Activated T-cell treated with anti-CD3 and anti-CD28 coated beads, Interleukin-2, amount 50 U/mL, for 72 hours (primary cell): ENCODE results near the gene EYA4. TPM values are rescaled to one million over a fixed set of nuclear protein-coding genes. Genes with fewer than 3 reads are reported as not detected.
"Not testable (repeated sequence)": the region's sequence is repeated elsewhere in the genome, so short reads cannot be mapped to it uniquely, and the experiment has no call there.

Source experiments
- ATAC-seq, 2 donors: fragments of 150-1000 bp; cut with Tn5 transposase; replicated peaks in 1 of 2; 2 replicates each; pipeline ENCODE4 v1.10.0; 2021; ENCODE audit warnings: moderate library complexity in 2 of 2, mild to moderate bottlenecking in 1 of 2
- DNase-seq, 2 donors: peaks; one replicate each; pipeline ENCODE4 v3.0.0; 2021 to 2022; ENCODE audit warnings: mixed read lengths in 1 of 2
- H3K27ac Mint-ChIP-seq: one replicate; pipeline ENCODE4 v1.8.0; 2022; ENCODE audit warnings: mild to moderate bottlenecking, moderate library complexity, mixed read lengths
- H3K27me3 Mint-ChIP-seq: one replicate; pipeline ENCODE4 v1.8.0; 2022; ENCODE audit warnings: low read depth, mixed read lengths
- H3K36me3 Mint-ChIP-seq, 2 donors: one replicate each; pipeline ENCODE4 v1.8.0; 2022; ENCODE audit warnings: mixed read lengths in 2 of 2, mild to moderate bottlenecking in 1 of 2; ENCODE audit not compliant: insufficient read depth in 2 of 2
- H3K4me1 Mint-ChIP-seq: one replicate; pipeline ENCODE4 v1.8.0; 2022; ENCODE audit warnings: low read depth, mixed read lengths
- H3K4me3 Mint-ChIP-seq, 2 donors: one replicate each; pipeline ENCODE4 v1.8.0; 2022; ENCODE audit warnings: mild to moderate bottlenecking in 2 of 2, mixed read lengths in 2 of 2, moderate library complexity in 2 of 2
- H3K9me3 Mint-ChIP-seq, 2 donors: one replicate each; pipeline ENCODE4 v1.8.0; 2022; ENCODE audit warnings: mixed read lengths in 2 of 2
- total RNA-seq, 2 donors: library from RNA; stranded (reverse); gene quantifications; one replicate each; pipeline ENCODE4 v1.2.3, GENCODE V29; 2022

EYA4 gene
- total RNA-seq, 2 donors from 2014 or later, result not detected

GRCh38 chr6:133380723-133381122 lies 139.6 kb downstream of the EYA4 start:
- DNase-seq, result no peak
- H3K9me3 Mint-ChIP-seq, result no peaks in the 10 kb centered on the region
- H3K4me1 Mint-ChIP-seq, result no peaks in the 10 kb centered on the region
- no peak overlapping the region for H3K4me3 Mint-ChIP-seq
- H3K27me3 Mint-ChIP-seq, result no peaks in the 10 kb centered on the region
- H3K36me3 Mint-ChIP-seq, result no peaks in the 10 kb centered on the region
- H3K27ac Mint-ChIP-seq, result no peak overlapping the region
- no peak for ATAC-seq

- H3K4me1 Mint-ChIP-seq, result no peaks in the 10 kb centered on the region
- H3K36me3 Mint-ChIP-seq, result no peaks in the 10 kb centered on the region
- H3K4me3 Mint-ChIP-seq, result no peak overlapping the region
- DNase-seq, result no peak
- H3K9me3 Mint-ChIP-seq, result peaks cover 0 to 3% of the 10 kb centered on the region in 2 donors
- H3K27ac Mint-ChIP-seq, result no peak overlapping the region
- H3K27me3 Mint-ChIP-seq, result peaks cover 6% of the 10 kb centered on the region
- no peak for ATAC-seq
Observed at GRCh38 chr6:133388731-133389130, 147.6 kb downstream of the EYA4 start.

- ATAC-seq, result no peak
- H3K27ac Mint-ChIP-seq, result no peak overlapping the region
- peaks cover 6% of the 10 kb centered on the region for H3K27me3 Mint-ChIP-seq
- no peak for DNase-seq
- peaks cover 0 to 3% of the 10 kb centered on the region in 2 donors for H3K9me3 Mint-ChIP-seq
- no peaks in the 10 kb centered on the region for H3K36me3 Mint-ChIP-seq
- H3K4me1 Mint-ChIP-seq, result no peaks in the 10 kb centered on the region
- H3K4me3 Mint-ChIP-seq, result no peak overlapping the region
Observed at GRCh38 chr6:133390168-133390567, 149.0 kb downstream of the EYA4 start.

GRCh38 chr6:133392015-133392414 lies 150.9 kb downstream of the EYA4 start:
- H3K27ac Mint-ChIP-seq, result no peak overlapping the region
- H3K4me3 Mint-ChIP-seq, result no peak overlapping the region
- ATAC-seq (no peak), DNase-seq (no peak)
- H3K27me3 Mint-ChIP-seq, result peaks cover 14% of the 10 kb centered on the region
- no peaks in the 10 kb centered on the region for H3K4me1 Mint-ChIP-seq
- H3K36me3 Mint-ChIP-seq, result no peaks in the 10 kb centered on the region
- H3K9me3 Mint-ChIP-seq, result peaks cover 0 to 3% of the 10 kb centered on the region in 2 donors

- ATAC-seq (no peak), DNase-seq (no peak)
- Mint-ChIP-seq H3K27me3 (peaks cover 14% of the 10 kb centered on the region), H3K36me3 (no peaks in the 10 kb centered on the region), H3K9me3 (peaks cover 0 to 4% of the 10 kb centered on the region in 2 donors), H3K4me3 (no peak overlapping the region), H3K4me1 (no peaks in the 10 kb centered on the region), H3K27ac (no peak overlapping the region)
Observed at GRCh38 chr6:133392641-133393040, 151.5 kb downstream of the EYA4 start.

- no peak for DNase-seq
- H3K27me3 Mint-ChIP-seq, result peaks cover 14% of the 10 kb centered on the region
- no peaks in the 10 kb centered on the region for H3K36me3 Mint-ChIP-seq
- peaks cover 0 to 4% of the 10 kb centered on the region in 2 donors for H3K9me3 Mint-ChIP-seq
- H3K27ac Mint-ChIP-seq, result no peak overlapping the region
- H3K4me3 Mint-ChIP-seq, result no peak overlapping the region
- H3K4me1 Mint-ChIP-seq, result no peaks in the 10 kb centered on the region
- ATAC-seq, result no peak
Observed at GRCh38 chr6:133393891-133394290, 152.7 kb downstream of the EYA4 start.

- H3K4me1 Mint-ChIP-seq, result no peaks in the 10 kb centered on the region
- no peaks in the 10 kb centered on the region for H3K36me3 Mint-ChIP-seq
- H3K27ac Mint-ChIP-seq, result no peak overlapping the region
- peaks cover 0 to 4% of the 10 kb centered on the region in 2 donors for H3K9me3 Mint-ChIP-seq
- H3K4me3 Mint-ChIP-seq, result no peak overlapping the region
- ATAC-seq, result no peak
- no peak for DNase-seq
- H3K27me3 Mint-ChIP-seq, result peaks cover 14% of the 10 kb centered on the region
Observed at GRCh38 chr6:133394630-133395029, 153.5 kb downstream of the EYA4 start.

- no peaks in the 10 kb centered on the region for H3K36me3 Mint-ChIP-seq
- H3K9me3 Mint-ChIP-seq, result peaks cover 2% of the 10 kb centered on the region in 2 donors
- H3K27me3 Mint-ChIP-seq, result peaks cover 14% of the 10 kb centered on the region
- no peak overlapping the region for H3K4me3 Mint-ChIP-seq
- H3K27ac Mint-ChIP-seq, result no peak overlapping the region
- no peak for ATAC-seq
- H3K4me1 Mint-ChIP-seq, result no peaks in the 10 kb centered on the region
- no peak for DNase-seq
Observed at GRCh38 chr6:133396233-133396983, 155.3 kb downstream of the EYA4 start.

GRCh38 chr6:133396984-133397348 lies 155.8 kb downstream of the EYA4 start:
- Mint-ChIP-seq H3K4me1 (no peaks in the 10 kb centered on the region), H3K27ac (no peak overlapping the region), H3K9me3 (peaks cover 2% of the 10 kb centered on the region in 2 donors), H3K36me3 (no peaks in the 10 kb centered on the region), H3K27me3 (peaks cover 14% of the 10 kb centered on the region), H3K4me3 (no peak overlapping the region)
- ATAC-seq (no peak), DNase-seq (no peak)

- H3K36me3 Mint-ChIP-seq, H3K27ac Mint-ChIP-seq, H3K9me3 Mint-ChIP-seq, ATAC-seq, H3K4me1 Mint-ChIP-seq, DNase-seq, H3K4me3 Mint-ChIP-seq: not testable (repeated sequence)
- H3K27me3 Mint-ChIP-seq, result peaks cover 14% of the 10 kb centered on the region
Observed at GRCh38 chr6:133397601-133398000, 156.4 kb downstream of the EYA4 start.

- no peak overlapping the region for H3K27ac Mint-ChIP-seq
- no peaks in the 10 kb centered on the region for H3K36me3 Mint-ChIP-seq
- DNase-seq, result no peak
- H3K4me1 Mint-ChIP-seq, result no peaks in the 10 kb centered on the region
- H3K9me3 Mint-ChIP-seq, result peaks cover 2% of the 10 kb centered on the region in 2 donors
- no peak for ATAC-seq
- H3K4me3 Mint-ChIP-seq, result no peak overlapping the region
- peaks cover 8% of the 10 kb centered on the region for H3K27me3 Mint-ChIP-seq
Observed at GRCh38 chr6:133399426-133399825, 158.3 kb downstream of the EYA4 start.

GRCh38 chr6:133404151-133404550 lies 163.0 kb downstream of the EYA4 start:
- Mint-ChIP-seq H3K27ac (no peak overlapping the region), H3K9me3 (peaks cover 0 to 2% of the 10 kb centered on the region in 2 donors), H3K27me3 (no peaks in the 10 kb centered on the region), H3K4me3 (no peak overlapping the region), H3K36me3 (no peaks in the 10 kb centered on the region), H3K4me1 (no peaks in the 10 kb centered on the region)
- DNase-seq (no peak), ATAC-seq (no peak)

GRCh38 chr6:133404728-133405127 lies 163.6 kb downstream of the EYA4 start:
- Mint-ChIP-seq H3K9me3 (peaks cover 0 to 2% of the 10 kb centered on the region in 2 donors), H3K27me3 (no peaks in the 10 kb centered on the region), H3K4me1 (no peaks in the 10 kb centered on the region), H3K27ac (no peak overlapping the region), H3K4me3 (no peak overlapping the region), H3K36me3 (no peaks in the 10 kb centered on the region)
- ATAC-seq, result no peak
- DNase-seq, result no peak
